ENCODE results near the gene KRTAP3-1. TPM values are rescaled to one million over a fixed set of nuclear protein-coding genes. Genes with fewer than 3 reads are reported as not detected.

The KRTAP3-1 gene
- total RNA-seq, 1 experiment from 2014 or later, result not detected

- H3K36me3 ChIP-seq, result no peaks in the 10 kb centered on the region
- H3K27me3 ChIP-seq (replicated peaks), result no peaks in the 10 kb centered on the region
- no peak within 1 kb of the TSS for H3K4me3 ChIP-seq
- H3K4me1 ChIP-seq (replicated peaks), result peaks cover 14% of the 10 kb centered on the region
- H3K9me3 ChIP-seq (replicated peaks), result no peaks in the 10 kb centered on the region
- no peak within 1 kb of the TSS for H3K27ac ChIP-seq
- no peak for DNase-seq (ENCODE audit: low read depth in 1 of 2, low spot score in 2 of 2)
Observed at GRCh38 chr17:41029633-41030245, 20.8 kb upstream of the KRTAP3-1 start, which contains the start of gene KRTAP1-4. KRTAP1-4 (minus strand) TSS chr17:41030195; CDS start chr17:41030078, 117 bp downstream.

- H3K4me1 ChIP-seq (replicated peaks), result peaks cover 14% of the 10 kb centered on the region
- no peaks in the 10 kb centered on the region for H3K27me3 ChIP-seq (replicated peaks)
- peak in 1 of 2 experiments; percentile 58 for DNase-seq (ENCODE audit: low read depth in 1 of 2, low spot score in 2 of 2)
- H3K4me3 ChIP-seq, result no peak within 1 kb of the TSS
- H3K36me3 ChIP-seq, result no peaks in the 10 kb centered on the region
- H3K9me3 ChIP-seq (replicated peaks), result no peaks in the 10 kb centered on the region
- peak within 1 kb of the TSS; percentile 10 for H3K27ac ChIP-seq
Observed at GRCh38 chr17:41026715-41027471, 18.0 kb upstream of the KRTAP3-1 start, which contains the start of gene KRTAP1-5. KRTAP1-5 (minus strand) TSS chr17:41027208; CDS start chr17:41027155, 53 bp downstream.

- Histone ChIP-seq H3K4me1 (replicated peaks) (peaks cover 14% of the 10 kb centered on the region), H3K4me3 (no peak overlapping the region), H3K27me3 (replicated peaks) (no peaks in the 10 kb centered on the region), H3K36me3 (no peaks in the 10 kb centered on the region), H3K27ac (no peak overlapping the region), H3K9me3 (replicated peaks) (no peaks in the 10 kb centered on the region)
- no peak for DNase-seq (ENCODE audit: low read depth in 1 of 2, low spot score in 2 of 2)
Observed at GRCh38 chr17:41024697-41025096, 15.8 kb upstream of the KRTAP3-1 start.

- no peaks in the 10 kb centered on the region for H3K27me3 ChIP-seq (replicated peaks)
- no peaks in the 10 kb centered on the region for H3K9me3 ChIP-seq (replicated peaks)
- no peak overlapping the region for H3K27ac ChIP-seq
- DNase-seq (ENCODE audit: low read depth in 1 of 2, low spot score in 2 of 2), result no peak
- no peaks in the 10 kb centered on the region for H3K36me3 ChIP-seq
- H3K4me3 ChIP-seq, result no peak overlapping the region
- H3K4me1 ChIP-seq (replicated peaks), result no peaks in the 10 kb centered on the region
Observed at GRCh38 chr17:41020336-41020735, 11.4 kb upstream of the KRTAP3-1 start.

- H3K4me1 ChIP-seq (replicated peaks), result no peaks in the 10 kb centered on the region
- H3K27me3 ChIP-seq (replicated peaks), result no peaks in the 10 kb centered on the region
- H3K27ac ChIP-seq, result no peak overlapping the region
- no peaks in the 10 kb centered on the region for H3K9me3 ChIP-seq (replicated peaks)
- no peaks in the 10 kb centered on the region for H3K36me3 ChIP-seq
- DNase-seq (ENCODE audit: low read depth in 1 of 2, low spot score in 2 of 2), result no peak
- no peak overlapping the region for H3K4me3 ChIP-seq
Observed at GRCh38 chr17:41019415-41019814, 10.5 kb upstream of the KRTAP3-1 start.

- H3K9me3 ChIP-seq (replicated peaks), result no peaks in the 10 kb centered on the region
- no peaks in the 10 kb centered on the region for H3K4me1 ChIP-seq (replicated peaks)
- H3K27ac ChIP-seq, result no peak overlapping the region
- no peaks in the 10 kb centered on the region for H3K36me3 ChIP-seq
- no peak for DNase-seq (ENCODE audit: low read depth in 1 of 2, low spot score in 2 of 2)
- no peaks in the 10 kb centered on the region for H3K27me3 ChIP-seq (replicated peaks)
- H3K4me3 ChIP-seq, result no peak overlapping the region
Observed at GRCh38 chr17:41018541-41018940, 9.6 kb upstream of the KRTAP3-1 start.

- no peak for DNase-seq (ENCODE audit: low read depth in 1 of 2, low spot score in 2 of 2)
- Histone ChIP-seq H3K4me1 (replicated peaks) (no peaks in the 10 kb centered on the region), H3K9me3 (replicated peaks) (no peaks in the 10 kb centered on the region), H3K27me3 (replicated peaks) (no peaks in the 10 kb centered on the region), H3K4me3 (no peak overlapping the region), H3K36me3 (no peaks in the 10 kb centered on the region), H3K27ac (no peak overlapping the region)
Observed at GRCh38 chr17:41016578-41017215, 7.8 kb upstream of the KRTAP3-1 start.

- no peak overlapping the region for H3K4me3 ChIP-seq
- no peak for DNase-seq (ENCODE audit: low read depth in 1 of 2, low spot score in 2 of 2)
- H3K9me3 ChIP-seq (replicated peaks), result no peaks in the 10 kb centered on the region
- H3K27me3 ChIP-seq (replicated peaks), result no peaks in the 10 kb centered on the region
- H3K27ac ChIP-seq, result no peak overlapping the region
- H3K36me3 ChIP-seq, result no peaks in the 10 kb centered on the region
- no peaks in the 10 kb centered on the region for H3K4me1 ChIP-seq (replicated peaks)
Observed at GRCh38 chr17:41015454-41015853, 6.5 kb upstream of the KRTAP3-1 start.

GRCh38 chr17:41013606-41014005 is 4.7 kb upstream of the KRTAP3-1 start:
- Histone ChIP-seq H3K27me3 (replicated peaks) (no peaks in the 10 kb centered on the region), H3K36me3 (no peaks in the 10 kb centered on the region), H3K4me3 (no peak overlapping the region), H3K27ac (no peak overlapping the region), H3K9me3 (replicated peaks) (no peaks in the 10 kb centered on the region), H3K4me1 (replicated peaks) (no peaks in the 10 kb centered on the region)
- DNase-seq (ENCODE audit: low read depth in 1 of 2, low spot score in 2 of 2), result no peak

GRCh38 chr17:41013181-41013580 is 4.3 kb upstream of the KRTAP3-1 start:
- H3K36me3 ChIP-seq, result no peaks in the 10 kb centered on the region
- no peaks in the 10 kb centered on the region for H3K4me1 ChIP-seq (replicated peaks)
- H3K27ac ChIP-seq, result no peak overlapping the region
- no peaks in the 10 kb centered on the region for H3K27me3 ChIP-seq (replicated peaks)
- H3K4me3 ChIP-seq, result no peak overlapping the region
- no peaks in the 10 kb centered on the region for H3K9me3 ChIP-seq (replicated peaks)
- DNase-seq (ENCODE audit: low read depth in 1 of 2, low spot score in 2 of 2), result no peak

GRCh38 chr17:41012326-41013120 is 3.6 kb upstream of the KRTAP3-1 start:
- Histone ChIP-seq H3K9me3 (replicated peaks) (no peaks in the 10 kb centered on the region), H3K36me3 (no peaks in the 10 kb centered on the region), H3K4me3 (no peak overlapping the region), H3K27me3 (replicated peaks) (no peaks in the 10 kb centered on the region), H3K4me1 (replicated peaks) (no peaks in the 10 kb centered on the region), H3K27ac (no peak overlapping the region)
- no peak for DNase-seq (ENCODE audit: low read depth in 1 of 2, low spot score in 2 of 2)

GRCh38 chr17:41010441-41010840 is 1.5 kb upstream of the KRTAP3-1 start:
- Histone ChIP-seq H3K36me3 (no peaks in the 10 kb centered on the region), H3K27ac (no peak overlapping the region), H3K4me1 (replicated peaks) (no peaks in the 10 kb centered on the region), H3K9me3 (replicated peaks) (no peaks in the 10 kb centered on the region), H3K4me3 (no peak overlapping the region), H3K27me3 (replicated peaks) (no peaks in the 10 kb centered on the region)
- DNase-seq (ENCODE audit: low read depth in 1 of 2, low spot score in 2 of 2), result no peak

- no peaks in the 10 kb centered on the region for H3K9me3 ChIP-seq (replicated peaks)
- DNase-seq (ENCODE audit: low read depth in 1 of 2, low spot score in 2 of 2), result no peak
- no peak overlapping the region for H3K27ac ChIP-seq
- H3K4me1 ChIP-seq (replicated peaks), result no peaks in the 10 kb centered on the region
- no peaks in the 10 kb centered on the region for H3K36me3 ChIP-seq
- no peak overlapping the region for H3K4me3 ChIP-seq
- H3K27me3 ChIP-seq (replicated peaks), result no peaks in the 10 kb centered on the region
Observed at GRCh38 chr17:41009936-41010335, 1.0 kb upstream of the KRTAP3-1 start.
